HepG2 (cell line): ENCODE results near the gene TDRD10. TPM values are rescaled to one million over a fixed set of nuclear protein-coding genes. Genes with fewer than 3 reads are reported as not detected.

Experiments used
- ATAC-seq: fragments of 200-7000 bp; cut with Tn5 transposase; 3 replicates; pipeline ENCODE4 v1.9.1; 2020; ENCODE audit warnings: mild to moderate bottlenecking, moderate library complexity
- BruUV-seq: library from RNA; stranded (reverse); fragments of 400-500 nt; replicated peaks from 2 replicates; lab custom pipeline; 2021; lab: Mats Ljungman, UMichigan
- CTCF ChIA-PET: fragments of 300-600 bp; formaldehyde crosslinking; extraction: SDS; loops from one replicate; lab custom pipeline; 2021; ENCODE audit warnings: low total read pairs, inconsistent platforms, low intra/inter-chr PET ratio; lab: Yijun Ruan, JAX
- POLR2A ChIA-PET: fragments of 350-600 bp; sonication (Branson Sonifier 250); formaldehyde crosslinking; loops from one replicate; lab custom pipeline; 2020; ENCODE audit warnings: antibody characterized with exemption, inconsistent platforms; lab: Yijun Ruan, JAX
- DNase-seq: peaks from one replicate; pipeline ENCODE4 v3.0.0-alpha.2; 2015; ENCODE audit warnings: low spot score
- FAIRE-seq: peaks from 3 replicates; lab custom pipeline; 2011; peaks lifted over from hg19 to GRCh38; lab: Jason Lieb, UNC
- H2AFZ ChIP-seq: one replicate; pipeline ENCODE4 v1.6.1; 2011; ENCODE audit warnings: low read length, inconsistent platforms
- H3K27ac ChIP-seq: fragments of 300-600 bp; 3 replicates; pipeline ENCODE4 v1.8.0; 2011; ENCODE audit warnings: mixed run types, mild to moderate bottlenecking, mixed read lengths, low read length, inconsistent platforms; ENCODE audit not compliant: insufficient read depth; ENCODE audit errors: extremely low read length
- H3K27me3 ChIP-seq, 2 experiments: fragments of 200-600 bp in 1 of 2; 2 replicates in 1 of 2; 3 replicates in 1 of 2; pipeline versions ENCODE4 v1.6.0 to v1.8.0; 2011; ENCODE audit warnings: low read length in 2 of 2, mild to moderate bottlenecking in 2 of 2, moderate library complexity in 2 of 2, inconsistent platforms in 1 of 2; ENCODE audit not compliant: insufficient read depth in 2 of 2, control insufficient read depth in 1 of 2
- H3K36me3 ChIP-seq, 2 experiments: fragments of 200-600 bp in 1 of 2; replicated peaks in 1 of 2; 2 replicates in 1 of 2; 3 replicates in 1 of 2; pipeline versions ENCODE4 v1.5.1 to v1.8.0; 2011; ENCODE audit warnings: low read length in 2 of 2, inconsistent platforms in 1 of 2; ENCODE audit not compliant: insufficient read depth in 2 of 2, control insufficient read depth in 1 of 2
- H3K4me1 ChIP-seq: 2 replicates; pipeline ENCODE4 v1.5.1; 2012; ENCODE audit warnings: low read length, inconsistent platforms; ENCODE audit not compliant: insufficient read depth
- H3K4me2 ChIP-seq: 2 replicates; pipeline ENCODE4 v1.6.0; 2011; ENCODE audit warnings: low read depth, low read length, inconsistent platforms
- H3K4me3 ChIP-seq, 3 experiments: fragments of 200-600 bp in 1 of 3; sonication (generic), shearing (Covaris generic) in 1 of 3; replicated peaks in 1 of 3; 2 replicates each; pipeline ENCODE4 v1.5.1; 2011 to 2016; ENCODE audit warnings: low read length in 3 of 3, inconsistent platforms in 2 of 3, low read depth in 2 of 3, mild to moderate bottlenecking in 2 of 3, control low read depth in 1 of 3, mixed read lengths in 1 of 3; ENCODE audit not compliant: insufficient read depth in 1 of 3
- H3K79me2 ChIP-seq: one replicate; pipeline ENCODE4 v1.6.1; 2011; ENCODE audit warnings: low read length, inconsistent platforms; ENCODE audit not compliant: insufficient read depth
- H3K9ac ChIP-seq: 2 replicates; pipeline ENCODE4 v1.6.0; 2011; ENCODE audit warnings: mild to moderate bottlenecking, low read depth, low read length, inconsistent platforms; ENCODE audit not compliant: insufficient read depth
- H3K9me3 ChIP-seq: 2 replicates; pipeline ENCODE4 v1.5.1; 2012; ENCODE audit warnings: mild to moderate bottlenecking, low read length
- H4K20me1 ChIP-seq: 2 replicates; pipeline ENCODE4 v1.6.0; 2011; ENCODE audit warnings: inconsistent platforms, mild to moderate bottlenecking, low read length, moderate library complexity; ENCODE audit not compliant: insufficient read depth
- ARHGAP35 ChIP-seq: sonication (generic); formaldehyde crosslinking; IDR thresholded peaks from 2 replicates; pipeline ENCODE4 v1.9.0; 2022; ENCODE audit warnings: mild to moderate bottlenecking, inconsistent platforms, moderate library complexity, missing genetic modification reagents, borderline replicate concordance
- JDP2 ChIP-seq: sonication (generic); formaldehyde crosslinking; IDR thresholded peaks from 2 replicates; pipeline ENCODE4 v1.8.1; 2022; ENCODE audit warnings: missing genetic modification reagents, borderline replicate concordance
- MAFG ChIP-seq: sonication (generic); formaldehyde crosslinking; IDR thresholded peaks from 2 replicates; pipeline ENCODE4 v1.5.1; 2020; ENCODE audit warnings: mild to moderate bottlenecking, missing genetic modification reagents
- MBD4 ChIP-seq: IDR thresholded peaks from 2 replicates; pipeline ENCODE4 v1.6.1; 2012; ENCODE audit warnings: low read length, inconsistent platforms, borderline replicate concordance
- MZF1 ChIP-seq: sonication (generic); formaldehyde crosslinking; IDR thresholded peaks from 2 replicates; pipeline ENCODE4 v1.8.1; 2023; ENCODE audit warnings: mild to moderate bottlenecking, missing genetic modification reagents, borderline replicate concordance
- PHF20 ChIP-seq: sonication (generic); formaldehyde crosslinking; IDR thresholded peaks from 2 replicates; pipeline ENCODE4 v1.5.0; 2020; ENCODE audit warnings: mild to moderate bottlenecking, missing genetic modification reagents
- RAD21 ChIP-seq: fragments of 450-650 bp; formaldehyde crosslinking; IDR thresholded peaks from 2 replicates; pipeline ENCODE4 v1.5.0; 2020; ENCODE audit warnings: mild to moderate bottlenecking
- TOPORS ChIP-seq: sonication (generic); formaldehyde crosslinking; IDR thresholded peaks from 2 replicates; pipeline ENCODE4 v1.8.0; 2023; ENCODE audit warnings: mild to moderate bottlenecking, missing genetic modification reagents
- ZBTB8A ChIP-seq: sonication (generic); formaldehyde crosslinking; IDR thresholded peaks from 2 replicates; pipeline ENCODE4 v1.4.0; 2020; ENCODE audit warnings: mild to moderate bottlenecking, low read depth, missing genetic modification reagents, borderline replicate concordance
- ZNF367 ChIP-seq: sonication (generic); formaldehyde crosslinking; IDR thresholded peaks from 2 replicates; pipeline ENCODE4 v1.4.0; 2020; ENCODE audit warnings: missing genetic modification reagents, borderline replicate concordance
- ZNF619 ChIP-seq: sonication (generic); formaldehyde crosslinking; IDR thresholded peaks from 2 replicates; pipeline ENCODE4 v1.4.0; 2020; ENCODE audit warnings: mild to moderate bottlenecking, missing genetic modification reagents
- ZNF724P ChIP-seq: sonication (generic); formaldehyde crosslinking; IDR thresholded peaks from 2 replicates; pipeline ENCODE4 v1.8.0; 2022; ENCODE audit warnings: missing genetic modification reagents, borderline replicate concordance
- WGBS: methylation state at CpG from one replicate; pipeline ENCODE4 v1.1.6; 2017; ENCODE audit warnings: low lambda C conversion rate; 5-methylcytosine and 5-hydroxymethylcytosine counted together
- in situ Hi-C: cut with HindIII; loops from 2 replicates; pipeline ENCODE4 v1.10.0; 2017; ENCODE audit warnings: low pct_unique_long_range_greater_than_20kb; ENCODE audit not compliant: extremely low pct_ligation_motif_present
- intact Hi-C: fragments of 100-400 bp; cut with micrococcal nuclease; formaldehyde crosslinking; loops from one replicate; pipeline ENCODE4 v1.10.0; 2022; ENCODE audit not compliant: unreplicated experiment
- polyA plus RNA-seq, 8 experiments: library from polyadenylated mRNA; depleted of rRNA in 3 of 8; stranded (reverse) in 7 of 8; unstranded in 1 of 8; fragments of >200 nt; fragmentation: Illumina TruSeq in 4 of 8; extraction: Trizol in 4 of 8; gene quantifications; 2 replicates each; pipeline versions ENCODE4 v1.2.1 to v1.2.3, GENCODE V29; 2011 to 2016; ENCODE audit warnings: low read depth in 4 of 8, missing spikeins in 1 of 8, mixed read lengths in 1 of 8; ENCODE audit not compliant: insufficient read depth in 1 of 8
- total RNA-seq, 5 experiments: library from RNA; depleted of rRNA; stranded (reverse); fragments of >200 nt; fragmentation: Illumina TruSeq; extraction: Trizol; gene quantifications; 2 replicates each; pipeline ENCODE4 v1.2.3, GENCODE V29; 2016; ENCODE audit warnings: low read depth in 1 of 5
- TF ChIP-seq, protein P1 (sequence below): sonication (generic); formaldehyde crosslinking; IDR thresholded peaks from 2 replicates; pipeline ENCODE4 v1.4.0; 2020; ENCODE audit warnings: missing genetic modification reagents, mild to moderate bottlenecking, borderline replicate concordance
- TF ChIP-seq, protein P2 (sequence below): IDR thresholded peaks from 2 replicates; pipeline ENCODE4 v1.6.1; 2012; ENCODE audit warnings: inconsistent platforms
- TF ChIP-seq, protein P3 (sequence below): sonication (generic); formaldehyde crosslinking; IDR thresholded peaks from 2 replicates; pipeline ENCODE4 v1.9.0; 2021; ENCODE audit warnings: missing genetic modification reagents, borderline replicate concordance
- TF ChIP-seq, protein P4 (sequence below): fragments of 450-650 bp; IDR thresholded peaks from 2 replicates; pipeline ENCODE4 v1.6.1; 2017; ENCODE audit warnings: mild to moderate bottlenecking
- TF ChIP-seq, protein P5 (sequence below): sonication (generic); formaldehyde crosslinking; IDR thresholded peaks from 2 replicates; pipeline ENCODE4 v1.4.0; 2020; ENCODE audit warnings: missing genetic modification reagents

Gene TDRD10
- total and polyA plus RNA-seq, 2 of the 13 experiments (the other 11 are each of a cell fraction or from before 2014, with no cell fraction given): not detected

DNA sequence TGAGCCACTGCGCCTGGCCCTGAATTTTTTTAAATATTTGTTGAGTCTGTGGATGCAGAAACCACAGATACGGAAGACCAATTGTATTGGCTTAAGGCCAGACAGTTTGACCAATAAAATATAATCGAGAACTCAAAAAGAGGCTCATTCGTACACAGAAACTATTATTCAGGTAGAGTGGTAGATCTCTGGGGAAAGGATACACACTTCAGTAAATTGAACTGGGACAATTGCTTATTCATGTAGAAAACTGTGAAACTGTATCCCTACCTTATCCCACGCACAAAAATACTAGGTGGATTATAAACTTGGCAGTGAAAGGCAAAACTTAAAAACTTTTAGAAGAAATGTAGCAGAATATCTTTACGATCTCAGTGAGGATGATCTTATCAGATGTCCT is 25.2 kb downstream of the TDRD10 start:
- no peak overlapping the region for H2AFZ ChIP-seq
- CTCF ChIA-PET: no interaction called here
- no peaks in the 10 kb centered on the region for H3K27me3 ChIP-seq
- no peak overlapping the region for H3K4me3 ChIP-seq
- FAIRE-seq (no peak), ATAC-seq (no peak), DNase-seq (no peak)
- no peak overlapping the region for H3K27ac ChIP-seq
- no peaks in the 10 kb centered on the region for H3K36me3 ChIP-seq
- intact Hi-C loops (no loop called here), in situ Hi-C loops (no loop called here)
- H3K79me2 ChIP-seq: no peaks in the 10 kb centered on the region
- no TSS peak for BruUV-seq
- POLR2A ChIA-PET: no interaction called here
- H3K9me3 ChIP-seq: no peaks in the 10 kb centered on the region
- WGBS: 48% methylated on average over 6 of the region's 6 CpGs
- no peaks in the 10 kb centered on the region for H3K4me1 ChIP-seq
- H4K20me1 ChIP-seq: no peaks in the 10 kb centered on the region
- H3K9ac ChIP-seq: no peak overlapping the region
- no peak overlapping the region for H3K4me2 ChIP-seq
- TF ChIP-seq MZF1 (CRISPR knock-in tag) (no peak), MBD4 (no peak), ZBTB8A (CRISPR knock-in tag) (no peak), JDP2 (CRISPR knock-in tag) (no peak), ZNF724P (CRISPR knock-in tag) (no peak), ZNF367 (no peak), RAD21 (CRISPR knock-in tag) (no peak), TOPORS (CRISPR knock-in tag) (no peak), ARHGAP35 (no peak), MAFG (CRISPR knock-in tag) (no peak), ZNF619 (CRISPR knock-in tag) (no peak), PHF20 (CRISPR knock-in tag) (no peak)
- TF ChIP-seq, protein P1, sequence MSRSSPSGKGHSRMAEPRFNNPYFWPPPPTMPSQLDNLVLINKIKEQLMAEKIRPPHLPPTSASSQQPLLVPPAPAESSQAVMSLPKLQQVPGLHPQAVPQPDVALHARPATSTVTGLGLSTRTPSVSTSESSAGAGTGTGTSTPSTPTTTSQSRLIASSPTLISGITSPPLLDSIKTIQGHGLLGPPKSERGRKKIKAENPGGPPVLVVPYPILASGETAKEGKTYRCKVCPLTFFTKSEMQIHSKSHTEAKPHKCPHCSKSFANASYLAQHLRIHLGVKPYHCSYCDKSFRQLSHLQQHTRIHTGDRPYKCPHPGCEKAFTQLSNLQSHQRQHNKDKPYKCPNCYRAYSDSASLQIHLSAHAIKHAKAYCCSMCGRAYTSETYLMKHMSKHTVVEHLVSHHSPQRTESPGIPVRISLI (CRISPR knock-in tag): no peak
- TF ChIP-seq, protein P2, sequence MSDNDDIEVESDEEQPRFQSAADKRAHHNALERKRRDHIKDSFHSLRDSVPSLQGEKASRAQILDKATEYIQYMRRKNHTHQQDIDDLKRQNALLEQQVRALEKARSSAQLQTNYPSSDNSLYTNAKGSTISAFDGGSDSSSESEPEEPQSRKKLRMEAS: no peak
- TF ChIP-seq, protein P3, sequence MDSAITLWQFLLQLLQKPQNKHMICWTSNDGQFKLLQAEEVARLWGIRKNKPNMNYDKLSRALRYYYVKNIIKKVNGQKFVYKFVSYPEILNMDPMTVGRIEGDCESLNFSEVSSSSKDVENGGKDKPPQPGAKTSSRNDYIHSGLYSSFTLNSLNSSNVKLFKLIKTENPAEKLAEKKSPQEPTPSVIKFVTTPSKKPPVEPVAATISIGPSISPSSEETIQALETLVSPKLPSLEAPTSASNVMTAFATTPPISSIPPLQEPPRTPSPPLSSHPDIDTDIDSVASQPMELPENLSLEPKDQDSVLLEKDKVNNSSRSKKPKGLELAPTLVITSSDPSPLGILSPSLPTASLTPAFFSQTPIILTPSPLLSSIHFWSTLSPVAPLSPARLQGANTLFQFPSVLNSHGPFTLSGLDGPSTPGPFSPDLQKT (CRISPR knock-in tag): no peak
- TF ChIP-seq, protein P4, sequence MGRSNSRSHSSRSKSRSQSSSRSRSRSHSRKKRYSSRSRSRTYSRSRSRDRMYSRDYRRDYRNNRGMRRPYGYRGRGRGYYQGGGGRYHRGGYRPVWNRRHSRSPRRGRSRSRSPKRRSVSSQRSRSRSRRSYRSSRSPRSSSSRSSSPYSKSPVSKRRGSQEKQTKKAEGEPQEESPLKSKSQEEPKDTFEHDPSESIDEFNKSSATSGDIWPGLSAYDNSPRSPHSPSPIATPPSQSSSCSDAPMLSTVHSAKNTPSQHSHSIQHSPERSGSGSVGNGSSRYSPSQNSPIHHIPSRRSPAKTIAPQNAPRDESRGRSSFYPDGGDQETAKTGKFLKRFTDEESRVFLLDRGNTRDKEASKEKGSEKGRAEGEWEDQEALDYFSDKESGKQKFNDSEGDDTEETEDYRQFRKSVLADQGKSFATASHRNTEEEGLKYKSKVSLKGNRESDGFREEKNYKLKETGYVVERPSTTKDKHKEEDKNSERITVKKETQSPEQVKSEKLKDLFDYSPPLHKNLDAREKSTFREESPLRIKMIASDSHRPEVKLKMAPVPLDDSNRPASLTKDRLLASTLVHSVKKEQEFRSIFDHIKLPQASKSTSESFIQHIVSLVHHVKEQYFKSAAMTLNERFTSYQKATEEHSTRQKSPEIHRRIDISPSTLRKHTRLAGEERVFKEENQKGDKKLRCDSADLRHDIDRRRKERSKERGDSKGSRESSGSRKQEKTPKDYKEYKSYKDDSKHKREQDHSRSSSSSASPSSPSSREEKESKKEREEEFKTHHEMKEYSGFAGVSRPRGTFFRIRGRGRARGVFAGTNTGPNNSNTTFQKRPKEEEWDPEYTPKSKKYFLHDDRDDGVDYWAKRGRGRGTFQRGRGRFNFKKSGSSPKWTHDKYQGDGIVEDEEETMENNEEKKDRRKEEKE: no peak
- TF ChIP-seq, protein P5, sequence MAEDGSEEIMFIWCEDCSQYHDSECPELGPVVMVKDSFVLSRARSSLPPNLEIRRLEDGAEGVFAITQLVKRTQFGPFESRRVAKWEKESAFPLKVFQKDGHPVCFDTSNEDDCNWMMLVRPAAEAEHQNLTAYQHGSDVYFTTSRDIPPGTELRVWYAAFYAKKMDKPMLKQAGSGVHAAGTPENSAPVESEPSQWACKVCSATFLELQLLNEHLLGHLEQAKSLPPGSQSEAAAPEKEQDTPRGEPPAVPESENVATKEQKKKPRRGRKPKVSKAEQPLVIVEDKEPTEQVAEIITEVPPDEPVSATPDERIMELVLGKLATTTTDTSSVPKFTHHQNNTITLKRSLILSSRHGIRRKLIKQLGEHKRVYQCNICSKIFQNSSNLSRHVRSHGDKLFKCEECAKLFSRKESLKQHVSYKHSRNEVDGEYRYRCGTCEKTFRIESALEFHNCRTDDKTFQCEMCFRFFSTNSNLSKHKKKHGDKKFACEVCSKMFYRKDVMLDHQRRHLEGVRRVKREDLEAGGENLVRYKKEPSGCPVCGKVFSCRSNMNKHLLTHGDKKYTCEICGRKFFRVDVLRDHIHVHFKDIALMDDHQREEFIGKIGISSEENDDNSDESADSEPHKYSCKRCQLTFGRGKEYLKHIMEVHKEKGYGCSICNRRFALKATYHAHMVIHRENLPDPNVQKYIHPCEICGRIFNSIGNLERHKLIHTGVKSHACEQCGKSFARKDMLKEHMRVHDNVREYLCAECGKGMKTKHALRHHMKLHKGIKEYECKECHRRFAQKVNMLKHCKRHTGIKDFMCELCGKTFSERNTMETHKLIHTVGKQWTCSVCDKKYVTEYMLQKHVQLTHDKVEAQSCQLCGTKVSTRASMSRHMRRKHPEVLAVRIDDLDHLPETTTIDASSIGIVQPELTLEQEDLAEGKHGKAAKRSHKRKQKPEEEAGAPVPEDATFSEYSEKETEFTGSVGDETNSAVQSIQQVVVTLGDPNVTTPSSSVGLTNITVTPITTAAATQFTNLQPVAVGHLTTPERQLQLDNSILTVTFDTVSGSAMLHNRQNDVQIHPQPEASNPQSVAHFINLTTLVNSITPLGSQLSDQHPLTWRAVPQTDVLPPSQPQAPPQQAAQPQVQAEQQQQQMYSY (CRISPR knock-in tag): no peak
